Stomach smooth muscle (tissue), 2 donors: ENCODE measurements around the gene TCP10L.

Experiments
- H3K27ac ChIP-seq: one replicate; pipeline ENCODE4 v1.7.0; 2013; ENCODE audit warnings: mild to moderate bottlenecking, low read length, inconsistent platforms
- H3K27me3 ChIP-seq, 2 donors: one replicate each; pipeline ENCODE4 v1.7.0; 2013; ENCODE audit warnings: low read length in 2 of 2; ENCODE audit not compliant: insufficient read depth in 2 of 2, control insufficient read depth in 1 of 2
- H3K36me3 ChIP-seq, 2 donors: one replicate each; pipeline ENCODE4 v1.7.0; 2013; ENCODE audit warnings: low read length in 2 of 2; ENCODE audit not compliant: control insufficient read depth in 2 of 2, insufficient read depth in 2 of 2
- H3K4me1 ChIP-seq: one replicate; pipeline ENCODE4 v1.7.0; 2013; ENCODE audit warnings: low read length; ENCODE audit not compliant: control insufficient read depth, insufficient read depth
- H3K4me3 ChIP-seq, 2 donors: one replicate each; pipeline ENCODE4 v1.7.0; 2013; ENCODE audit warnings: low read length in 2 of 2
- H3K9ac ChIP-seq, 2 donors: one replicate each; pipeline ENCODE4 v1.7.0; 2013; ENCODE audit warnings: low read length in 2 of 2, mild to moderate bottlenecking in 1 of 2
- H3K9me3 ChIP-seq, 2 donors: one replicate each; pipeline ENCODE4 v1.7.0; 2013; ENCODE audit warnings: low read length in 2 of 2; ENCODE audit not compliant: control insufficient read depth in 2 of 2
- donor health status: healthy.
- donor health status: Pancreatic carcinoma.

The TCP10L gene

GRCh38 chr21:32604464-32604863 is 19.1 kb upstream of the TCP10L start:
- Histone ChIP-seq H3K36me3 (peaks cover 50 to 58% of the 10 kb centered on the region in 2 donors), H3K27ac (no peak overlapping the region)

GRCh38 chr21:32603131-32603530 is 17.8 kb upstream of the TCP10L start:
- no peak overlapping the region for H3K4me3 ChIP-seq
- no peaks in the 10 kb centered on the region for H3K9me3 ChIP-seq
- no peak overlapping the region for H3K9ac ChIP-seq
- H3K4me1 ChIP-seq: no peaks in the 10 kb centered on the region
- H3K27me3 ChIP-seq: no peaks in the 10 kb centered on the region
- no peak overlapping the region for H3K27ac ChIP-seq
- peaks cover 47 to 55% of the 10 kb centered on the region in 2 donors for H3K36me3 ChIP-seq

More at GRCh38 chr21:32604464-32604863, 19.1 kb upstream of the TCP10L start:
- H3K27me3 ChIP-seq: no peaks in the 10 kb centered on the region
- no peak overlapping the region for H3K9ac ChIP-seq
- no peaks in the 10 kb centered on the region for H3K9me3 ChIP-seq
- no peaks in the 10 kb centered on the region for H3K4me1 ChIP-seq
- H3K4me3 ChIP-seq: no peak overlapping the region

- H3K36me3 ChIP-seq: peaks cover 44 to 52% of the 10 kb centered on the region in 2 donors
- no peaks in the 10 kb centered on the region for H3K4me1 ChIP-seq
- H3K4me3 ChIP-seq: no peak overlapping the region
- no peaks in the 10 kb centered on the region for H3K9me3 ChIP-seq
- H3K9ac ChIP-seq: no peak overlapping the region
- no peak overlapping the region for H3K27ac ChIP-seq
- H3K27me3 ChIP-seq: no peaks in the 10 kb centered on the region
Observed at GRCh38 chr21:32602099-32602498, 16.8 kb upstream of the TCP10L start.

- no peaks in the 10 kb centered on the region for H3K27me3 ChIP-seq
- H3K4me3 ChIP-seq: no peak overlapping the region
- no peaks in the 10 kb centered on the region for H3K9me3 ChIP-seq
- H3K4me1 ChIP-seq: no peaks in the 10 kb centered on the region
- no peak overlapping the region for H3K27ac ChIP-seq
- H3K36me3 ChIP-seq: peaks cover 28 to 35% of the 10 kb centered on the region in 2 donors
- no peak overlapping the region for H3K9ac ChIP-seq
Observed at GRCh38 chr21:32599526-32599925, 14.2 kb upstream of the TCP10L start.

- Histone ChIP-seq H3K9me3 (no peaks in the 10 kb centered on the region), H3K4me3 (no peak overlapping the region), H3K27ac (no peak overlapping the region), H3K27me3 (no peaks in the 10 kb centered on the region), H3K9ac (no peak overlapping the region), H3K36me3 (peaks cover 24 to 31% of the 10 kb centered on the region in 2 donors), H3K4me1 (no peaks in the 10 kb centered on the region)
Observed at GRCh38 chr21:32599091-32599490, 13.8 kb upstream of the TCP10L start.

GRCh38 chr21:32597205-32597604 is 11.9 kb upstream of the TCP10L start:
- no peaks in the 10 kb centered on the region for H3K27me3 ChIP-seq
- H3K4me3 ChIP-seq: no peak overlapping the region
- no peak overlapping the region for H3K27ac ChIP-seq
- H3K9ac ChIP-seq: no peak overlapping the region
- no peaks in the 10 kb centered on the region for H3K9me3 ChIP-seq
- no peaks in the 10 kb centered on the region for H3K4me1 ChIP-seq
- peaks cover 9 to 14% of the 10 kb centered on the region in 2 donors for H3K36me3 ChIP-seq

- Histone ChIP-seq H3K27me3 (peaks cover 0 to 3% of the 10 kb centered on the region in 2 donors), H3K9me3 (no peaks in the 10 kb centered on the region), H3K4me1 (no peaks in the 10 kb centered on the region), H3K4me3 (no peak overlapping the region), H3K36me3 (peaks cover 4 to 11% of the 10 kb centered on the region in 2 donors), H3K27ac (no peak overlapping the region), H3K9ac (no peak overlapping the region)
Observed at GRCh38 chr21:32595431-32595830, 10.1 kb upstream of the TCP10L start.

- peaks cover 0 to 3% of the 10 kb centered on the region in 2 donors for H3K27me3 ChIP-seq
- no peaks in the 10 kb centered on the region for H3K4me1 ChIP-seq
- H3K27ac ChIP-seq: no peak overlapping the region
- no peaks in the 10 kb centered on the region for H3K9me3 ChIP-seq
- no peak overlapping the region for H3K4me3 ChIP-seq
- H3K36me3 ChIP-seq: peaks cover 0 to 2% of the 10 kb centered on the region in 2 donors
- no peak overlapping the region for H3K9ac ChIP-seq
Observed at GRCh38 chr21:32593690-32594089, 8.4 kb upstream of the TCP10L start.

GRCh38 chr21:32592929-32593502 is 7.7 kb upstream of the TCP10L start:
- no peak overlapping the region for H3K9ac ChIP-seq

GRCh38 chr21:32590130-32590529 is 4.8 kb upstream of the TCP10L start:
- no peaks in the 10 kb centered on the region for H3K9me3 ChIP-seq
- no peaks in the 10 kb centered on the region for H3K4me1 ChIP-seq
- no peak overlapping the region for H3K4me3 ChIP-seq
- no peak overlapping the region for H3K9ac ChIP-seq
- no peak overlapping the region for H3K27ac ChIP-seq
- H3K27me3 ChIP-seq: peaks cover 0 to 3% of the 10 kb centered on the region in 2 donors
- H3K36me3 ChIP-seq: peaks cover 0 to 5% of the 10 kb centered on the region in 2 donors

More at GRCh38 chr21:32592929-32593502, 7.7 kb upstream of the TCP10L start:
- peaks cover 0 to 3% of the 10 kb centered on the region in 2 donors for H3K27me3 ChIP-seq
- no peaks in the 10 kb centered on the region for H3K4me1 ChIP-seq
- no peak overlapping the region for H3K4me3 ChIP-seq
- H3K9me3 ChIP-seq: no peaks in the 10 kb centered on the region
- H3K27ac ChIP-seq: no peak overlapping the region
- peaks cover 0 to 2% of the 10 kb centered on the region in 2 donors for H3K36me3 ChIP-seq

- H3K9me3 ChIP-seq: no peaks in the 10 kb centered on the region
- H3K4me3 ChIP-seq: no peak overlapping the region
- peaks cover 0 to 3% of the 10 kb centered on the region in 2 donors for H3K27me3 ChIP-seq
- peaks cover 0 to 5% of the 10 kb centered on the region in 2 donors for H3K36me3 ChIP-seq
- H3K4me1 ChIP-seq: no peaks in the 10 kb centered on the region
- H3K9ac ChIP-seq: no peak overlapping the region
- H3K27ac ChIP-seq: no peak overlapping the region
Observed at GRCh38 chr21:32587651-32588050, 2.3 kb upstream of the TCP10L start.
